H1 (cell line): ENCODE results near the gene LRCH1. TPM values are rescaled to one million over a fixed set of nuclear protein-coding genes. Genes with fewer than 3 reads are reported as not detected.

Experiments
- ASH2L ChIP-seq: fragments of 200-600, 300-600 bp; sonication (generic); IDR thresholded peaks from one replicate; pipeline ENCODE4 v1.7.1; 2017; ENCODE audit warnings: low read length
- CREB1 ChIP-seq: IDR thresholded peaks from 2 replicates; pipeline ENCODE4 v1.6.1; 2012; ENCODE audit warnings: inconsistent platforms
- NANOG ChIP-seq: IDR thresholded peaks from 2 replicates; pipeline ENCODE4 v1.6.1; 2011; ENCODE audit warnings: low read length, low read depth, mild to moderate bottlenecking, inconsistent platforms; ENCODE audit not compliant: insufficient read depth, poor library complexity, severe bottlenecking
- POU5F1 ChIP-seq: IDR thresholded peaks from 2 replicates; pipeline ENCODE4 v1.6.1; 2011; ENCODE audit warnings: low read depth, mild to moderate bottlenecking, low read length, moderate library complexity
- TCF12 ChIP-seq: IDR thresholded peaks from 2 replicates; pipeline ENCODE4 v1.6.1; 2011; ENCODE audit warnings: low read depth, mild to moderate bottlenecking, low read length
- YY1 ChIP-seq: IDR thresholded peaks from 2 replicates; pipeline ENCODE4 v1.6.1; 2011; ENCODE audit warnings: low read depth, mild to moderate bottlenecking, low read length
- polyA plus RNA-seq, 7 experiments: library from polyadenylated mRNA; depleted of rRNA in 3 of 7; stranded (reverse) in 5 of 7; unstranded in 2 of 7; fragments of >200 nt in 5 of 7; fragments of 200-250 nt in 2 of 7; gene quantifications; 1 replicate in 5 of 7; 2 replicates in 1 of 7; 4 replicates in 1 of 7; pipeline versions ENCODE4 v1.2.1 to v1.2.3, GENCODE V29; 2011 to 2013; ENCODE audit warnings: missing spikeins in 2 of 7, mixed read lengths in 2 of 7
- total RNA-seq: library from RNA; stranded (reverse); fragmentation: NEBNext Ultra II Directional; extraction: Animal tissue kit (Norgen Biotek cat#: 25700); gene quantifications from 2 replicates; pipeline ENCODE4 v1.2.1, GENCODE V29; 2021

The LRCH1 gene
- total and polyA plus RNA-seq, 2 of the 8 experiments (the other 6 are each of a cell fraction or from before 2014, with no cell fraction given), result 3.0 to 10.1 TPM

GRCh38 chr13:46633416-46633815, 80.4 kb downstream of the LRCH1 start (continued):
- TF ChIP-seq YY1 (no peak), POU5F1 (no peak), CREB1 (no peak), NANOG (no peak), TCF12 (no peak), ASH2L (no peak)
